Measurements from ENCODE around the gene OR6N2.

The OR6N2 gene

GRCh38 chr1:158781104-158781503, at the start of gene OR6N2:
Gene OR6N2 (minus strand): TSS chr1:158781204. CDS start chr1:158777635, 3,569 bp downstream.
- no peaks in the 10 kb centered on the region for H3K27me3 ChIP-seq (ENCODE audit: control insufficient read depth in 2 of 2, insufficient read depth in 2 of 2, low read length in 2 of 2)
- no peak within 1 kb of the TSS for H3K27ac ChIP-seq (ENCODE audit: low read depth in 2 of 2, low read length in 2 of 2)
- no peaks in the 10 kb centered on the region for H3K4me1 ChIP-seq (ENCODE audit: control insufficient read depth in 2 of 2, insufficient read depth in 2 of 2, low read length in 2 of 2)
- H3K9me3 ChIP-seq (ENCODE audit: control insufficient read depth in 2 of 2, low read length in 2 of 2) = no peaks in the 10 kb centered on the region
- H3K9ac ChIP-seq (ENCODE audit: low read depth in 1 of 2, low read length in 2 of 2) = no peak within 1 kb of the TSS
- no peak within 1 kb of the TSS for H3K4me3 ChIP-seq (ENCODE audit: low read length in 2 of 2)
- no peaks in the 10 kb centered on the region for H3K36me3 ChIP-seq (ENCODE audit: control insufficient read depth in 2 of 2, insufficient read depth in 2 of 2, low read length in 2 of 2)

GRCh38 chr1:158830074-158830677, 49.2 kb upstream of the OR6N2 start:
- Histone ChIP-seq H3K27ac (ENCODE audit: low read depth in 2 of 2, low read length in 2 of 2) (peak overlapping the region in 1 of 2 donors; percentile 32), H3K36me3 (ENCODE audit: control insufficient read depth in 2 of 2, insufficient read depth in 2 of 2, low read length in 2 of 2) (no peaks in the 10 kb centered on the region), H3K4me3 (ENCODE audit: low read length in 2 of 2) (no peak overlapping the region), H3K27me3 (ENCODE audit: control insufficient read depth in 2 of 2, insufficient read depth in 2 of 2, low read length in 2 of 2) (no peaks in the 10 kb centered on the region), H3K4me1 (ENCODE audit: control insufficient read depth in 2 of 2, insufficient read depth in 2 of 2, low read length in 2 of 2) (no peaks in the 10 kb centered on the region), H3K9ac (ENCODE audit: low read depth in 1 of 2, low read length in 2 of 2) (no peak overlapping the region), H3K9me3 (ENCODE audit: control insufficient read depth in 2 of 2, low read length in 2 of 2) (peaks cover 0 to 1% of the 10 kb centered on the region in 2 donors)

GRCh38 chr1:158821723-158822122, 40.7 kb upstream of the OR6N2 start:
- no peaks in the 10 kb centered on the region for H3K27me3 ChIP-seq (ENCODE audit: control insufficient read depth in 2 of 2, insufficient read depth in 2 of 2, low read length in 2 of 2)
- H3K36me3 ChIP-seq (ENCODE audit: control insufficient read depth in 2 of 2, insufficient read depth in 2 of 2, low read length in 2 of 2) = no peaks in the 10 kb centered on the region
- H3K4me3 ChIP-seq (ENCODE audit: low read length in 2 of 2) = no peak overlapping the region
- no peaks in the 10 kb centered on the region for H3K4me1 ChIP-seq (ENCODE audit: control insufficient read depth in 2 of 2, insufficient read depth in 2 of 2, low read length in 2 of 2)
- no peak overlapping the region for H3K27ac ChIP-seq (ENCODE audit: low read depth in 2 of 2, low read length in 2 of 2)
- no peak overlapping the region for H3K9ac ChIP-seq (ENCODE audit: low read depth in 1 of 2, low read length in 2 of 2)
- H3K9me3 ChIP-seq (ENCODE audit: control insufficient read depth in 2 of 2, low read length in 2 of 2) = no peaks in the 10 kb centered on the region

GRCh38 chr1:158819461-158820443, 38.7 kb upstream of the OR6N2 start:
- H3K4me1 ChIP-seq (ENCODE audit: control insufficient read depth in 2 of 2, insufficient read depth in 2 of 2, low read length in 2 of 2) = no peaks in the 10 kb centered on the region
- no peaks in the 10 kb centered on the region for H3K27me3 ChIP-seq (ENCODE audit: control insufficient read depth in 2 of 2, insufficient read depth in 2 of 2, low read length in 2 of 2)
- no peak overlapping the region for H3K9ac ChIP-seq (ENCODE audit: low read depth in 1 of 2, low read length in 2 of 2)
- H3K27ac ChIP-seq (ENCODE audit: low read depth in 2 of 2, low read length in 2 of 2) = peak overlapping the region in 1 of 2 donors; percentile 44
- no peak overlapping the region for H3K4me3 ChIP-seq (ENCODE audit: low read length in 2 of 2)
- no peaks in the 10 kb centered on the region for H3K9me3 ChIP-seq (ENCODE audit: control insufficient read depth in 2 of 2, low read length in 2 of 2)
- no peaks in the 10 kb centered on the region for H3K36me3 ChIP-seq (ENCODE audit: control insufficient read depth in 2 of 2, insufficient read depth in 2 of 2, low read length in 2 of 2)

GRCh38 chr1:158818975-158819431, 38.0 kb upstream of the OR6N2 start:
- Histone ChIP-seq H3K9ac (ENCODE audit: low read depth in 1 of 2, low read length in 2 of 2) (no peak overlapping the region), H3K27ac (ENCODE audit: low read depth in 2 of 2, low read length in 2 of 2) (peak overlapping the region in 1 of 2 donors; percentile 44), H3K9me3 (ENCODE audit: control insufficient read depth in 2 of 2, low read length in 2 of 2) (no peaks in the 10 kb centered on the region), H3K27me3 (ENCODE audit: control insufficient read depth in 2 of 2, insufficient read depth in 2 of 2, low read length in 2 of 2) (no peaks in the 10 kb centered on the region), H3K36me3 (ENCODE audit: control insufficient read depth in 2 of 2, insufficient read depth in 2 of 2, low read length in 2 of 2) (no peaks in the 10 kb centered on the region), H3K4me1 (ENCODE audit: control insufficient read depth in 2 of 2, insufficient read depth in 2 of 2, low read length in 2 of 2) (no peaks in the 10 kb centered on the region), H3K4me3 (ENCODE audit: low read length in 2 of 2) (no peak overlapping the region)

- H3K27ac ChIP-seq (ENCODE audit: low read depth in 2 of 2, low read length in 2 of 2) = no peak overlapping the region
- no peaks in the 10 kb centered on the region for H3K27me3 ChIP-seq (ENCODE audit: control insufficient read depth in 2 of 2, insufficient read depth in 2 of 2, low read length in 2 of 2)
- H3K9ac ChIP-seq (ENCODE audit: low read depth in 1 of 2, low read length in 2 of 2) = no peak overlapping the region
- H3K36me3 ChIP-seq (ENCODE audit: control insufficient read depth in 2 of 2, insufficient read depth in 2 of 2, low read length in 2 of 2) = no peaks in the 10 kb centered on the region
- no peak overlapping the region for H3K4me3 ChIP-seq (ENCODE audit: low read length in 2 of 2)
- no peaks in the 10 kb centered on the region for H3K4me1 ChIP-seq (ENCODE audit: control insufficient read depth in 2 of 2, insufficient read depth in 2 of 2, low read length in 2 of 2)
- H3K9me3 ChIP-seq (ENCODE audit: control insufficient read depth in 2 of 2, low read length in 2 of 2) = no peaks in the 10 kb centered on the region
Observed at GRCh38 chr1:158818560-158818959, 37.6 kb upstream of the OR6N2 start.

GRCh38 chr1:158814970-158815369, 34.0 kb upstream of the OR6N2 start:
- Histone ChIP-seq H3K27me3 (ENCODE audit: control insufficient read depth in 2 of 2, insufficient read depth in 2 of 2, low read length in 2 of 2) (no peaks in the 10 kb centered on the region), H3K4me3 (ENCODE audit: low read length in 2 of 2) (no peak overlapping the region), H3K4me1 (ENCODE audit: control insufficient read depth in 2 of 2, insufficient read depth in 2 of 2, low read length in 2 of 2) (peaks cover 0 to 2% of the 10 kb centered on the region in 2 donors), H3K9me3 (ENCODE audit: control insufficient read depth in 2 of 2, low read length in 2 of 2) (no peaks in the 10 kb centered on the region), H3K27ac (ENCODE audit: low read depth in 2 of 2, low read length in 2 of 2) (no peak overlapping the region), H3K36me3 (ENCODE audit: control insufficient read depth in 2 of 2, insufficient read depth in 2 of 2, low read length in 2 of 2) (no peaks in the 10 kb centered on the region), H3K9ac (ENCODE audit: low read depth in 1 of 2, low read length in 2 of 2) (no peak overlapping the region)

GRCh38 chr1:158813164-158813563, 32.2 kb upstream of the OR6N2 start:
- Histone ChIP-seq H3K4me3 (ENCODE audit: low read length in 2 of 2) (no peak overlapping the region), H3K9ac (ENCODE audit: low read depth in 1 of 2, low read length in 2 of 2) (no peak overlapping the region), H3K27me3 (ENCODE audit: control insufficient read depth in 2 of 2, insufficient read depth in 2 of 2, low read length in 2 of 2) (no peaks in the 10 kb centered on the region), H3K4me1 (ENCODE audit: control insufficient read depth in 2 of 2, insufficient read depth in 2 of 2, low read length in 2 of 2) (peaks cover 0 to 2% of the 10 kb centered on the region in 2 donors), H3K27ac (ENCODE audit: low read depth in 2 of 2, low read length in 2 of 2) (no peak overlapping the region), H3K9me3 (ENCODE audit: control insufficient read depth in 2 of 2, low read length in 2 of 2) (no peaks in the 10 kb centered on the region), H3K36me3 (ENCODE audit: control insufficient read depth in 2 of 2, insufficient read depth in 2 of 2, low read length in 2 of 2) (no peaks in the 10 kb centered on the region)

- H3K9me3 ChIP-seq (ENCODE audit: control insufficient read depth in 2 of 2, low read length in 2 of 2) = no peaks in the 10 kb centered on the region
- no peak overlapping the region for H3K27ac ChIP-seq (ENCODE audit: low read depth in 2 of 2, low read length in 2 of 2)
- no peaks in the 10 kb centered on the region for H3K36me3 ChIP-seq (ENCODE audit: control insufficient read depth in 2 of 2, insufficient read depth in 2 of 2, low read length in 2 of 2)
- H3K27me3 ChIP-seq (ENCODE audit: control insufficient read depth in 2 of 2, insufficient read depth in 2 of 2, low read length in 2 of 2) = no peaks in the 10 kb centered on the region
- no peak overlapping the region for H3K4me3 ChIP-seq (ENCODE audit: low read length in 2 of 2)
- H3K9ac ChIP-seq (ENCODE audit: low read depth in 1 of 2, low read length in 2 of 2) = no peak overlapping the region
- H3K4me1 ChIP-seq (ENCODE audit: control insufficient read depth in 2 of 2, insufficient read depth in 2 of 2, low read length in 2 of 2) = peaks cover 0 to 2% of the 10 kb centered on the region in 2 donors
Observed at GRCh38 chr1:158812336-158812735, 31.3 kb upstream of the OR6N2 start.

GRCh38 chr1:158810311-158810710, 29.3 kb upstream of the OR6N2 start:
- Histone ChIP-seq H3K27ac (ENCODE audit: low read depth in 2 of 2, low read length in 2 of 2) (no peak overlapping the region), H3K27me3 (ENCODE audit: control insufficient read depth in 2 of 2, insufficient read depth in 2 of 2, low read length in 2 of 2) (no peaks in the 10 kb centered on the region), H3K9ac (ENCODE audit: low read depth in 1 of 2, low read length in 2 of 2) (no peak overlapping the region), H3K36me3 (ENCODE audit: control insufficient read depth in 2 of 2, insufficient read depth in 2 of 2, low read length in 2 of 2) (no peaks in the 10 kb centered on the region), H3K4me3 (ENCODE audit: low read length in 2 of 2) (no peak overlapping the region), H3K9me3 (ENCODE audit: control insufficient read depth in 2 of 2, low read length in 2 of 2) (no peaks in the 10 kb centered on the region), H3K4me1 (ENCODE audit: control insufficient read depth in 2 of 2, insufficient read depth in 2 of 2, low read length in 2 of 2) (peaks cover 0 to 2% of the 10 kb centered on the region in 2 donors)
